Uterus (tissue), 2 donors: ENCODE data around the gene PTPRH.

Source experiments
- CTCF ChIP-seq, 4 experiments: fragments of 200-600 bp in 2 of 4; fragments of 450-650 bp in 2 of 4; sonication (generic) in 2 of 4; IDR thresholded peaks; one replicate each; pipeline ENCODE4 v1.5.1; 2016 to 2019; ENCODE audit warnings: antibody characterized with exemption in 4 of 4, mild to moderate bottlenecking in 2 of 4, moderate library complexity in 1 of 4
- POLR2A ChIP-seq, 2 donors: fragments of 450-650 bp; IDR thresholded peaks; one replicate each; pipeline ENCODE4 v1.6.1; 2016; ENCODE audit warnings: antibody characterized with exemption in 2 of 2, mild to moderate bottlenecking in 1 of 2, moderate library complexity in 1 of 2

GRCh38 chr19:55231391-55232285 is 22.3 kb upstream of the PTPRH start:
- TF ChIP-seq POLR2A (IDR thresholded peaks at IDR 0.05) (no peak), CTCF (IDR thresholded peaks at IDR 0.05) (no peak)
